HepG2 (cell line): ENCODE measurements around the gene TPRN. TPM values are rescaled to one million over a fixed set of nuclear protein-coding genes. Genes with fewer than 3 reads are reported as not detected.

Experiments used
- ADNP ChIP-seq: sonication (generic); formaldehyde crosslinking; IDR thresholded peaks from 2 replicates; pipeline ENCODE4 v1.4.0; 2020; ENCODE audit warnings: missing genetic modification reagents
- ARNT2 ChIP-seq: sonication (generic); formaldehyde crosslinking; IDR thresholded peaks from 2 replicates; pipeline ENCODE4 v1.8.0; 2022; ENCODE audit warnings: mild to moderate bottlenecking, low read depth, missing genetic modification reagents, moderate library complexity
- CREB1 ChIP-seq, 2 experiments: fragments of 450-650 bp in 1 of 2; IDR thresholded peaks; 2 replicates each; pipeline ENCODE4 v1.6.1; 2016 to 2017; ENCODE audit warnings: control low read depth in 1 of 2, mild to moderate bottlenecking in 1 of 2, missing compliant biosample characterization in 1 of 2, missing genetic modification characterization in 1 of 2
- MATR3 ChIP-seq: sonication (generic); formaldehyde crosslinking; IDR thresholded peaks from 2 replicates; pipeline ENCODE4 v1.4.0; 2020; ENCODE audit warnings: missing genetic modification reagents
- MEF2D ChIP-seq: sonication (generic); formaldehyde crosslinking; IDR thresholded peaks from 2 replicates; pipeline ENCODE4 v1.5.1; 2020; ENCODE audit warnings: mild to moderate bottlenecking, missing genetic modification reagents
- MXD3 ChIP-seq: IDR thresholded peaks from 2 replicates; pipeline ENCODE4 v1.6.1; 2016; ENCODE audit warnings: mild to moderate bottlenecking, missing biosample characterization, missing genetic modification reagents
- POGK ChIP-seq: sonication (generic); formaldehyde crosslinking; conservative IDR thresholded peaks from 2 replicates; pipeline ENCODE4 v1.8.0; 2022; ENCODE audit warnings: mild to moderate bottlenecking, moderate library complexity, missing genetic modification reagents
- POLR2AphosphoS2 ChIP-seq: IDR thresholded peaks from 2 replicates; pipeline ENCODE4 v1.6.1; 2011; ENCODE audit warnings: low read depth, low read length, improper control_type of control experiment
- TCF7 ChIP-seq: sonication (generic); IDR thresholded peaks from 2 replicates; pipeline ENCODE4 v1.6.1; 2016; ENCODE audit warnings: antibody characterized with exemption, low read depth
- TEAD2 ChIP-seq: sonication (generic); formaldehyde crosslinking; IDR thresholded peaks from 2 replicates; pipeline ENCODE4 v1.9.0; 2021; ENCODE audit warnings: missing genetic modification reagents
- ZBED4 ChIP-seq: sonication (generic); formaldehyde crosslinking; IDR thresholded peaks from 2 replicates; pipeline ENCODE4 v1.4.0; 2020; ENCODE audit warnings: missing genetic modification reagents, borderline replicate concordance
- ZFYVE20 ChIP-seq: sonication (generic); formaldehyde crosslinking; IDR thresholded peaks from 2 replicates; pipeline ENCODE4 v1.8.0; 2023; ENCODE audit warnings: low read depth, mild to moderate bottlenecking, moderate library complexity, missing genetic modification reagents, borderline replicate concordance
- ZNF503 ChIP-seq: sonication (generic); formaldehyde crosslinking; IDR thresholded peaks from 2 replicates; pipeline ENCODE4 v1.4.0; 2020; ENCODE audit warnings: missing genetic modification reagents
- ZNF562 ChIP-seq: sonication (generic); formaldehyde crosslinking; IDR thresholded peaks from 2 replicates; pipeline ENCODE4 v1.8.0; 2022; ENCODE audit warnings: missing genetic modification reagents, borderline replicate concordance
- ZNF577 ChIP-seq: sonication (generic); formaldehyde crosslinking; IDR thresholded peaks from 2 replicates; pipeline ENCODE4 v1.4.0; 2020; ENCODE audit warnings: mild to moderate bottlenecking, low read depth, missing genetic modification reagents, borderline replicate concordance
- ZNF598 ChIP-seq: sonication (generic); formaldehyde crosslinking; IDR thresholded peaks from 2 replicates; pipeline ENCODE4 v1.5.1; 2020; ENCODE audit warnings: mild to moderate bottlenecking, missing genetic modification reagents, borderline replicate concordance
- ZNF724P ChIP-seq: sonication (generic); formaldehyde crosslinking; IDR thresholded peaks from 2 replicates; pipeline ENCODE4 v1.8.0; 2022; ENCODE audit warnings: missing genetic modification reagents, borderline replicate concordance
- polyA plus RNA-seq, 8 experiments: library from polyadenylated mRNA; depleted of rRNA in 3 of 8; stranded (reverse) in 7 of 8; unstranded in 1 of 8; fragments of >200 nt; fragmentation: Illumina TruSeq in 4 of 8; extraction: Trizol in 4 of 8; gene quantifications; 2 replicates each; pipeline versions ENCODE4 v1.2.1 to v1.2.3, GENCODE V29; 2011 to 2016; ENCODE audit warnings: low read depth in 4 of 8, missing spikeins in 1 of 8, mixed read lengths in 1 of 8; ENCODE audit not compliant: insufficient read depth in 1 of 8
- total RNA-seq, 5 experiments: library from RNA; depleted of rRNA; stranded (reverse); fragments of >200 nt; fragmentation: Illumina TruSeq; extraction: Trizol; gene quantifications; 2 replicates each; pipeline ENCODE4 v1.2.3, GENCODE V29; 2016; ENCODE audit warnings: low read depth in 1 of 5

The TPRN gene
- total and polyA plus RNA-seq, 2 of the 13 experiments (the other 11 are each of a cell fraction or from before 2014, with no cell fraction given) = 10.1 to 19.2 TPM

GRCh38 chr9:137235424-137236237 lies 35.1 kb upstream of the TPRN start (continued):
- TF ChIP-seq ZNF503 (CRISPR knock-in tag) (no peak), CREB1 (IDR thresholded peaks at IDR 0.05) (no peak), CREB1 (CRISPR knock-in tag; IDR thresholded peaks at IDR 0.05) (no peak), TCF7 (no peak), ZFYVE20 (CRISPR knock-in tag) (no peak), ZNF724P (no peak), TEAD2 (CRISPR knock-in tag) (no peak), POGK (CRISPR knock-in tag) (no peak), ZBED4 (CRISPR knock-in tag) (no peak), POLR2AphosphoS2 (no peak), ZNF577 (CRISPR knock-in tag) (no peak), ADNP (CRISPR knock-in tag) (no peak), ZNF562 (no peak), MATR3 (CRISPR knock-in tag) (no peak), ZNF598 (CRISPR knock-in tag) (no peak), MXD3 (CRISPR knock-in tag) (no peak; the same call in 1 of the 2 replicates), MEF2D (CRISPR knock-in tag) (no peak), ARNT2 (CRISPR knock-in tag) (peak; percentile 16; the same call in 1 of the 2 replicates)
